ENCODE results near the gene EEF1AKMT1. TPM values are rescaled to one million over a fixed set of nuclear protein-coding genes. Genes with fewer than 3 reads are reported as not detected.

Gene EEF1AKMT1
- polyA plus RNA-seq (2011; rRNA removed) = 5.8 and 10.4 TPM in 2 replicates
- 2.8 and 4.4 TPM in 2 replicates for polyA minus RNA-seq (2011; rRNA and poly(A)+ RNA removed)

GRCh38 chr13:20773194-20774080 lies at the start of gene EEF1AKMT1:
EEF1AKMT1 (minus strand) TSS chr13:20773961; CDS start chr13:20757598, 16,363 bp downstream.
- H3K4me3 ChIP-seq (ENCODE audit: low read depth, low read length) = peak within 1 kb of the TSS; percentile 50
- ChIA-PET POLR2A (interaction anchor here (0.6 kb wide), 1 partner anchor 26 kb away, joined by 6 read pairs; no protein-coding TSS in a partner anchor), CTCF (interaction anchor here (1.1 kb wide), 1 partner anchor 62 kb away, joined by 3 read pairs; no protein-coding TSS in a partner anchor)
- peak; percentile 39 for DNase-seq (ENCODE audit: low read depth)
- H3K27me3 ChIP-seq (ENCODE audit: control insufficient read depth, insufficient read depth, low read length) = no peaks in the 10 kb centered on the region
- H3K36me3 ChIP-seq (ENCODE audit: control insufficient read depth, insufficient read depth, low read length) = no peaks in the 10 kb centered on the region
- TF ChIP-seq CTCF (IDR thresholded peaks at IDR 0.05; ENCODE audit: insufficient read depth, low read depth, low read length) = no peak

GRCh38 chr13:20823071-20823470 lies 49.3 kb upstream of the EEF1AKMT1 start:
- ChIA-PET CTCF (interaction anchor here (2.3 kb wide), 1 partner anchor 327 kb away, joined by 9 read pairs; no protein-coding TSS in a partner anchor), POLR2A (no interaction called here)
- no peak for DNase-seq (ENCODE audit: low read depth)
- TF ChIP-seq CTCF (IDR thresholded peaks at IDR 0.05; ENCODE audit: insufficient read depth, low read depth, low read length) = no peak
- Histone ChIP-seq H3K4me3 (ENCODE audit: low read depth, low read length) (no peak overlapping the region), H3K27me3 (ENCODE audit: control insufficient read depth, insufficient read depth, low read length) (no peaks in the 10 kb centered on the region), H3K36me3 (ENCODE audit: control insufficient read depth, insufficient read depth, low read length) (no peaks in the 10 kb centered on the region)

GRCh38 chr13:20822406-20822805 lies 48.6 kb upstream of the EEF1AKMT1 start:
- ChIA-PET CTCF (interaction anchor here (1.1 to 2.3 kb wide), 2 partner anchors 326 to 330 kb away, joined by 3 to 9 read pairs; no protein-coding TSS in a partner anchor), POLR2A (no interaction called here)
- Histone ChIP-seq H3K4me3 (ENCODE audit: low read depth, low read length) (no peak overlapping the region), H3K36me3 (ENCODE audit: control insufficient read depth, insufficient read depth, low read length) (no peaks in the 10 kb centered on the region), H3K27me3 (ENCODE audit: control insufficient read depth, insufficient read depth, low read length) (no peaks in the 10 kb centered on the region)
- DNase-seq (ENCODE audit: low read depth) = no peak
- TF ChIP-seq CTCF (IDR thresholded peaks at IDR 0.05; ENCODE audit: insufficient read depth, low read depth, low read length) = no peak

- H3K27me3 ChIP-seq (ENCODE audit: control insufficient read depth, insufficient read depth, low read length) = no peaks in the 10 kb centered on the region
- POLR2A ChIA-PET = no interaction called here
- no peak for DNase-seq (ENCODE audit: low read depth)
- CTCF ChIA-PET = interaction anchor here (1.2 kb wide), 1 partner anchor 110 kb away, joined by 3 read pairs; no protein-coding TSS in a partner anchor
- TF ChIP-seq CTCF (IDR thresholded peaks at IDR 0.05; ENCODE audit: insufficient read depth, low read depth, low read length) = no peak
- no peak overlapping the region for H3K4me3 ChIP-seq (ENCODE audit: low read depth, low read length)
- no peaks in the 10 kb centered on the region for H3K36me3 ChIP-seq (ENCODE audit: control insufficient read depth, insufficient read depth, low read length)
These were observed 46.0 kb upstream of the EEF1AKMT1 start for GRCh38 chr13:20819715-20820114.

GRCh38 chr13:20815464-20815863 lies 41.7 kb upstream of the EEF1AKMT1 start:
- ChIA-PET CTCF (interaction anchor here (1.1 to 4.0 kb wide), 4 partner anchors 11 to 105 kb away, joined by 3 to 20 read pairs (median 6); no protein-coding TSS in a partner anchor), POLR2A (no interaction called here)
- H3K36me3 ChIP-seq (ENCODE audit: control insufficient read depth, insufficient read depth, low read length) = no peaks in the 10 kb centered on the region
- no peak for TF ChIP-seq CTCF (IDR thresholded peaks at IDR 0.05; ENCODE audit: insufficient read depth, low read depth, low read length)
- no peak overlapping the region for H3K4me3 ChIP-seq (ENCODE audit: low read depth, low read length)
- no peaks in the 10 kb centered on the region for H3K27me3 ChIP-seq (ENCODE audit: control insufficient read depth, insufficient read depth, low read length)
- DNase-seq (ENCODE audit: low read depth) = no peak

All from BJ (cell line).